ENCODE measurements around the gene NCOA6. TPM values are rescaled to one million over a fixed set of nuclear protein-coding genes. Genes with fewer than 3 reads are reported as not detected.

NCOA6 gene
- total and polyA plus RNA-seq, 2 of the 4 experiments (the other 2 are of a cell fraction): 3.6 to 13.1 TPM

- Histone ChIP-seq H2BK20ac (ENCODE audit: low read depth, low read length) (no peak overlapping the region), H4K20me1 (ENCODE audit: insufficient read depth, low read length) (0 out of 2 replicates have a peak, but pooled peaks cover 5% of the 10 kb centered on the region), H3K9ac (ENCODE audit: low read depth, low read length) (no peak overlapping the region; the same call in 1 of the 2 replicates), H3K79me1 (ENCODE audit: low read depth in 1 of 2, low read length in 2 of 2) (peaks cover 0 to 39% of the 10 kb centered on the region in 2 experiments; a peak in 2 of 4 replicates), H2AK5ac (ENCODE audit: low read depth, low read length) (peak overlapping the region; percentile 72; the same call in 1 of the 2 replicates), H4K5ac (ENCODE audit: low read depth, low read length) (no peak overlapping the region), H3K56ac (ENCODE audit: extremely low read depth, insufficient read depth, low read length) (no peak overlapping the region), H3K4ac (ENCODE audit: low read depth, low read length) (peak overlapping the region; percentile 75; the same call in 1 of the 2 replicates), H3K27ac (ENCODE audit: insufficient read depth, low read length) (no peak overlapping the region), H2AK9ac (replicated peaks; ENCODE audit: low read depth, low read length, poor library complexity) (peak overlapping the region; percentile 66), H3K23ac (ENCODE audit: low read depth, low read length) (peak overlapping the region; percentile 48; the same call in 1 of the 2 replicates), H4K91ac (ENCODE audit: insufficient read depth, low read depth, low read length) (no peak overlapping the region; the same call in 1 of the 2 replicates), H2AFZ (replicated peaks; ENCODE audit: low read length, poor library complexity) (peak overlapping the region; percentile 96), H2BK120ac (ENCODE audit: low read depth, low read length) (no peak overlapping the region), H3K18ac (ENCODE audit: low read depth, low read length) (no peak overlapping the region), H2BK5ac (ENCODE audit: low read depth, low read length, poor library complexity, severe bottlenecking) (no peak overlapping the region), H3K14ac (replicated peaks; ENCODE audit: low read depth, low read length) (no peak overlapping the region), H3K4me2 (ENCODE audit: low read depth, low read length) (peak overlapping the region; percentile 70), H3K27me3 (ENCODE audit: control insufficient read depth, insufficient read depth, low read length) (no peaks in the 10 kb centered on the region), H3K9me3 (ENCODE audit: control insufficient read depth, insufficient read depth, low read length) (no peaks in the 10 kb centered on the region), H2BK15ac (ENCODE audit: low read depth, low read length) (no peak overlapping the region), H3K9me1 (ENCODE audit: insufficient read depth, low read length) (peaks cover 13% of the 10 kb centered on the region), H3K4me1 (ENCODE audit: control insufficient read depth, insufficient read depth, low read length) (peaks cover 13% of the 10 kb centered on the region), H3K4me3 (ENCODE audit: insufficient read depth, low read depth, low read length) (peak overlapping the region; percentile 69), H4K8ac (ENCODE audit: low read depth in 2 of 2, low read length in 2 of 2) (peak overlapping the region in 1 of 2 experiments; percentile 83; a peak in 2 of 4 replicates), H3K36me3 (ENCODE audit: control insufficient read depth, insufficient read depth, low read length) (peaks cover 4% of the 10 kb centered on the region; the same call in 1 of the 2 replicates)
- ATAC-seq (ENCODE audit: low read depth) (no peak), DNase-seq (peak; percentile 23)
- in situ Hi-C loops (cut with MboI; ENCODE audit: low sequenced_read_pairs) (no loop called here), intact Hi-C loops (cut with micrococcal nuclease) (loop anchor here (5.0 kb wide), 3 partner anchors 62 to 393 kb away; no protein-coding TSS in a partner anchor), dilution Hi-C loops (cut with HindIII; ENCODE audit: low sequenced_read_pairs, unreplicated experiment) (no loop called here)
- ChIA-PET POLR2A (ENCODE audit: unreplicated experiment) (no interaction called here), CTCF (interaction anchor here (0.6 to 1.2 kb wide), 2 partner anchors 15 to 167 kb away, joined by 5 read pairs; no protein-coding TSS in a partner anchor)
- TF ChIP-seq NFE2L2 (IDR thresholded peaks at IDR 0.05; ENCODE audit: low read depth, low read length) (no peak), CTCF (conservative IDR thresholded peaks at IDR 0.05; ENCODE audit: low read depth, low read length) (0 out of 2 replicates have a peak, but pooled peaks have one; percentile 15), FOS (IDR thresholded peaks at IDR 0.05; ENCODE audit: low read depth, low read length) (peak; percentile 38; the same call in 1 of the 2 replicates)
- 100% methylated on average over 1 of the region's 6 CpGs; no CpG with 5 or more reads in 1 of the 2 experiments for WGBS, 2 experiments (ENCODE audit: extremely low coverage in 2 of 2, insufficient read length in 1 of 2)
- BruUV-seq (replicated peaks): no TSS peak
These were observed 119.8 kb downstream of the NCOA6 start for GRCh38 chr20:34705397-34706301.
